HCEC 1CT (cell line): ENCODE measurements around the gene FUZ.

ENCODE experiments used
- DNase-seq: peaks from one replicate; pipeline ENCODE4 v3.0.0-alpha.2; 2017

Gene FUZ

DNA sequence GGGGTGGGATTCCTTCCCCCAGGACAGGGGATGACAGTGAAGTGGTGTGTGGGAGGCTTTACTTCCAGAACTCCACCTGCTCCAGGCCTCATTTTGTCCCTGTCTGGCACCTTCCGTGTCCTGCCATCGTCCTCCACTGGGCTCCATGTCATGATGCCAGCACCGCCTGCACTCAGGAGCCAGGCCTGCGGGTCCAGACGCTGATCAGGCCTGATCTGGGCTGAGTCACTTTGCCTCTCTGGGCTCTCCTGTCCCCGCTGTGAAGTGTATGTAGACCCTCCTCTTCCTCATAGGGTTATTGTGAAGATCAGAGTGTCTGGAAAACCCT is 9.6 kb downstream of the FUZ start:
- DNase-seq: no peak

DNA sequence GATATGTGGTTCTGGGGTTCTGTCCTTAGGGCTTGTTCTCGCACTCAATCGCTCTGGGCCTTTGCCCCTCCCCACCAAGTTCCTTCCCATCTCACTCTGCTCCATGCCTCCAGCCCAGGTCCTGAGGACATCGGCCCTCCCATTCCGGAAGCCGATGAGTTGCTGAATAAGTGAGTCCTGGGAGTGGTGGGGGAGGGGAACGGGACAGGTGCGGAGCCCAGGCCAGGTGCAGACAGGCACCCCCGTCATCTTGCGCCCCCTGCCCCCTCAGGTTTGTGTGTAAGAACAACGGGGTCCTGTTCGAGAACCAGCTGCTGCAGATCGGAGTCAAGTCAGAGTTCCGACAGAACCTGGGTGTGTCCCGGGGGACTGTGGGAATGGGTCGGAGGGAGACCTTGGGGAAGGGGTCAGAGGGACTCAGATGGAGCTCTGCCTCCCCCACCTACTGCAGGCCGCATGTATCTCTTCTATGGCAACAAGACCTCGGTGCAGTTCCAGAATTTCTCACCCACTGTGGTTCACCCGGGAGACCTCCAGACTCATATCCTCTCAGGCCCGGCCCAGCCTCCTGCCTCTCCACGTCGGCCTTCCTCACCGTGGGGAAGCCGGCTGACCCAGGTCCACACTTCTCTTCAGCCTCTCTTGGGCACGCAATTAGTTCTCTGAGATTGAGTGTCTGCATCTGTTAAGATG is 10.1 kb downstream of the FUZ start:
- DNase-seq: no peak

DNA sequence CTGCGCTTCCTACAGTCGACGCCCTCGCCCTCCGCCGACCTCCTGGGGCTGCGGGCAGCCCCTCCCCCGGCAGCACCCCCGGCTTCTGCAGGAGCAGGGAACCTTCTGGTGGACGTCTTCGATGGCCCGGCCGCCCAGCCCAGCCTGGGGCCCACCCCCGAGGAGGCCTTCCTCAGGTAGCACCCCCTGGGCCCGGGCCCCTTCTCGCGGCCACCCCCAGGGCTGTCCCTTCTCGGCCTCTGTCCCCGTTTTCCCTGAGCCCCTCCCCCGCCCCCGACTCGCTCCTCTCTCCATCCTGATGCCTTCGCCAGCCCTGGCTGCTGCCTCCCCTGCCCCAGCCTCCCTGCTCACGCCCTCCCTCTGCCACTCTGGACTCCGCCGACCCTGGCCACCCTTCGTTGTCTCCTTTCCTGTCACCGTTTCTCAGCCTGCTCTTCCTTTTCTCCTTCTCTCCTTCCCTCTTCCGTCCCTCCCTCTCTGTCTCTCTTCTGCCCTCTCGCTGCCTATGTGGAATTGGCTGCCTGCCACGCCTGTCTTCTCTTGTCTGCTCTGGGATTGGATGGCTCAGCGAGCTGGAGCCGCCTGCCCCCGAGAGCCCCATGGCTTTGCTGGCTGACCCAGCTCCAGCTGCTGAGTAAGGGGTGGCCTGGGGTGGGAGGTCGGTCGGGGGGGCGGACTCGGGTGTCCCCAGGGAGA is 11.0 kb downstream of the FUZ start:
- DNase-seq: peak; percentile 59

DNA sequence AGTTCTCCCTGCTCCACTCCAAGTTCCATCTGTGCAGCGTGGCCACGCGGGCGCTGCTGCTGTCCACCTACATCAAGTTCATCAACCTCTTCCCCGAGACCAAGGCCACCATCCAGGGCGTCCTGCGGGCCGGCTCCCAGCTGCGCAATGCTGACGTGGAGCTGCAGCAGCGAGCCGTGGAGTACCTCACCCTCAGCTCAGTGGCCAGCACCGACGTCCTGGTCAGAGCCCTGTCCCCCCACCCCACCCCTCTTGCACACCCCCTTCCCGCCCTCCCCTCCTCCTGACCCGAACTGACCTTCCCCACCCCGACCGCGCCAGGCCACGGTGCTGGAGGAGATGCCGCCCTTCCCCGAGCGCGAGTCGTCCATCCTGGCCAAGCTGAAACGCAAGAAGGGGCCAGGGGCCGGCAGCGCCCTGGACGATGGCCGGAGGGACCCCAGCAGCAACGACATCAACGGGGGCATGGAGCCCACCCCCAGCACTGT is 11.6 kb downstream of the FUZ start:
- no peak for DNase-seq

DNA sequence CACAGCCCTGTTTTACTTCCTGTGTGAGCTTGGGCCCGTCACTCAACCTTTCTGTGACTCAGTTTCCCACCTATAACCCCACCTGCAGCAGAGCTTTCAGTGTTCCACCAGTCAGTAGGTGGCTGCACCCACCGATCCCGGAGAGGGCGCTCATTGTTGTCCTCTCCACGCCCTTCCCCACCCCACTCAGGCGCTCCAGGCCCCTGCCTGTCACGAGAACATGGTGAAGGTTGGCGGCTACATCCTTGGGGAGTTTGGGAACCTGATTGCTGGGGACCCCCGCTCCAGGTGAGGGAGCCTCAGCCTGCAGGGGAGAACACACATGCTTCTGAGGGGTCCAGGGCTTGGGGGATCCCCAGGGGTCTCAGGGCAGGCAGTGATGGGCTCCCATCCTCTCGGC is 12.3 kb downstream of the FUZ start:
- DNase-seq: no peak

DNA sequence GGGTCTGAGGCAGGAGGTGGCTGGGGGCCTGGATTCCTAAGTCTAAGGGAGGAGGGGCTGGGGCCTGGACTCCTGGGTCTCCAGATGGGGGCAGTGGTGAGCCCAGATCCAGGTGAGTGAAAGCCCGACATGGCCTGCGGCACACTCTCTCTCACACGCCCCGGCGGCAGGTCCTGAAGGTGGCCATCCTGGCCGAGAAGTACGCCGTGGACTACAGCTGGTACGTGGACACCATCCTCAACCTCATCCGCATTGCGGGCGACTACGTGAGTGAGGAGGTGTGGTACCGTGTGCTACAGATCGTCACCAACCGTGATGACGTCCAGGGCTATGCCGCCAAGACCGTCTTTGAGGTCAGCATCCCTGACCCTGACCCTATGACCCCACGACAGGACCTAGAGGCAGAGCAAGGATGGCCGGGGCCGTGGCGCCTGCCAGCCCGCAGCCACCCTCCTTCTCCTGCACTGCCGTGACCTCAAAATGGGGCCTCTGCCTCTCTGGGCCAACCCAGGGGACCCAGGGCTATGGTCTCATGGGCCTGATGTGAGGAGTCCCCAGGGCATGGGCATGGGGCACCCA is 13.2 kb downstream of the FUZ start:
- DNase-seq: no peak

DNA sequence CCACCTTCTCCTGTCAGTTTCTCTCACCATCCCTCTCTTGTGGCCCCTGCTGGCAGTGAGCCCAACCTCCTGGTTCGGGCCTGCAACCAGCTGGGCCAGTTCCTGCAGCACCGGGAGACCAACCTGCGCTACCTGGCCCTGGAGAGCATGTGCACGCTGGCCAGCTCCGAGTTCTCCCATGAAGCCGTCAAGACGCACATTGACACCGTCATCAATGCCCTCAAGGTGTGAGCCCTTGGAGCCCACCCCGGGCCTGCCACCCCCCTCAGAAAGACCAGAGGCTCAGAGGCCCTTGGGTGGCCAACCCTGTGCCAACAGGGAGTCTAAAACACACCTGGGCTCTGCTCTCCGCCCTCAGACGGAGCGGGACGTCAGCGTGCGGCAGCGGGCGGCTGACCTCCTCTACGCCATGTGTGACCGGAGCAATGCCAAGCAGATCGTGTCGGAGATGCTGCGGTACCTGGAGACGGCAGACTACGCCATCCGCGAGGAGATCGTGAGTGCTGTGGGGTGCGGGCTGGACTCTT is 13.8 kb downstream of the FUZ start:
- DNase-seq: no peak

DNA sequence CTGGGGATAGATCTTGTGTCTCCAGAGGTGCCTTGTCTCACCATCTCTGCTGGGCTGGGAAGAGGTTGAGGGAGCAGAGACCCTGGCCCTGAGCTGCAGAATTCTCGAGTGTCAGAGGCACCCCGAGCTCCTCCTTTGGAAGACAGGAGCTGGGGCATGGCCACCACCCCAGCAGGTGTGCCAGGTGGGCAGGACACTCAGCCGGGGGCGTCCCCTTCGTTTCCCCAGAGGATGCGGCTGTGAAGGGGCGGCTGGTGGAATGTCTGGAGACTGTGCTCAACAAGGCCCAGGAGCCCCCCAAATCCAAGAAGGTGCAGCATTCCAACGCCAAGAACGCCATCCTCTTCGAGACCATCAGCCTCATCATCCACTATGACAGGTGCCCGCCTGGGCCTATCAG is 14.5 kb downstream of the FUZ start:
- DNase-seq: no peak

DNA sequence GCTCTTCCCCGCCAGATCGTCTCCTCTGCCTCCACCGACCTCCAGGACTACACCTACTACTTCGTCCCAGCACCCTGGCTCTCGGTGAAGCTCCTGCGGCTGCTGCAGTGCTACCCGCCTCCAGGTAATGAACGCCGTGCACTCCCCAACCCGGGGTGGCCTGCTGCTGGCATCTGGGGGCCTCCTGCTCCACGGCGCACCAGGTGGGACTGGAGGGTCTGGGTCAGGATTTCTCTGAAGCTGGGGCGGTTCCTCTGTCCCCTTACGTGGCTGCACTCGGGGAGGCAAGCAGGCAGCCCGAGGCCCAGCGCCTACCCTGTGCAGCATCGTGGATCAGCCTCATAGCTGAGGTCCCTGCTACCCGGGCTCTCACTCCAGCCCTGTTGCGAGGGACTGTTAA is 17.5 kb downstream of the FUZ start:
- no peak for DNase-seq

DNA sequence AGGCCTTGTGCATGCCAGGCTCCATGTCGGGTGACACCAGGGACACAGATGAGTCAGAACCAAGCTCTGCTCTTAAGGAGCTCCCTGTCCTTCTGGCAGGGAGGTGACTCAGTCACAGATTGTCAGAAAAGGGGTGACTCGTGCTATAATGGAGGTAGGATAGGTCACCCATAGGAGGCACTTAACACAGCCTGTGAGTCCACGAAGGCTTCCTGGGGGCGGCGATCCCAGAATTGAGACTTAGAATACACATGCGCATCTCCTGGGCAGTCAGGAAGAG is 19.6 kb downstream of the FUZ start:
- peak; percentile 49 for DNase-seq

DNA sequence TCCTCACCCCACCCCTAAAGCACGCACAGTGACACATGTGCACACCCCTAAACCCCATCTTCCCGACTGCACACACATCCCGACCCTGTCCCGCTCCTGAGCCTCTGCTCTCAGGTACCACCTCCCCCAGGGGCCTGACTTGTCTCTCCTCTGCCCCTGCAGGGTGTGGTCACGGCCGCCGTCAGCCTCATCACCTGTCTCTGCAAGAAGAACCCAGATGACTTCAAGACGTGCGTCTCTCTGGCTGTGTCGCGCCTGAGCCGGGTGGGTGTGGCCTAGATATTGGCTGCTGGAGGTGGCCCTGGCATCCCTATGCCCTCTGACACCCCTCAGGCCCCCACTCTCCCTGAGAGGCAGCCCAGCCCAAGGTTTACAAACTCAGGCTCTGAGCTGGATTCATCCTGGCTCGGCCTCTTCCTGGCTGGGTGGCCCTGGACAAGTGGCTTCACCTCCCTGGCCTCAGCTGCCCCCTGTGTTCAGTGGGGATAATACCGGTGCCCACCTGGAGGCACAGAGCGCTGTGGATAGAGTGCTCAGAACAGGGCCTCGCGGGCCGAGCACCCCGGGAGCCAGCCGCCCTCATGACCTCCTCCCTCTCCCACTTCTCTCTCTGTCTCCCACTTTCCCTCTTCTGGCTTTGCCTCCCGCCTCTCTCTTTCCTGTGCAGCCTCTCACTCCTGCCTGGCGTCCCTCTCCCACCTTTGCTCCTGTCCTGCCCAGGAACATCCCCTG is 20.1 kb downstream of the FUZ start:
- DNase-seq: no peak

DNA sequence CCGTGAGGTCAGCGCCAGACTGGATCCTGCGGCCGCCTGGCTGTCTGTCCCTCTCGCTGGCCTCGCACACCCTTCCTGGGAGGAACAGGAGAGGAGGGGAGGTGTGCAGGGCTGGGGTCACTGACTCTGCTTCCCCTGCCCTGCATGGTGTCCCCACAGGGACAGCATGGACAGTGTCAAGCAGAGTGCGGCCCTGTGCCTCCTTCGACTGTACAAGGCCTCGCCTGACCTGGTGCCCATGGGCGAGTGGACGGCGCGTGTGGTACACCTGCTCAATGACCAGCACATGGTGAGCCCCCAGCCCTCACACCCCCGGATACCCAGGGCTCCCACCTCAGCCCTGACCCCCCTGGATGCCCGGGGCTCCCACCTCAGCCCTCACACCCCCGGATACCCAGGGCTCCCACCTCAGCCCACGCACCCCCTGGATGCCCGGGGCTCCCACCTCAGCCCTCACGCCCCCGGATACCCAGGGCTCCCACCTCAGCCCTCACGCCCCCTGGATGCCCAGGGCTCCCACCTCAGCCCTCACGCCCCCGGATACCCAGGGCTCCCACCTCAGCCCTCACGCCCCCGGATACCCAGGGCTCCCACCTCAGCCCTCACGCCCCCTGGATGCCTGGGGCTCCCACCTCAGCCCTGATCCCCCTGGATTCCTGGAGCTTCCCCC is 21.2 kb downstream of the FUZ start:
- no peak for DNase-seq

DNA sequence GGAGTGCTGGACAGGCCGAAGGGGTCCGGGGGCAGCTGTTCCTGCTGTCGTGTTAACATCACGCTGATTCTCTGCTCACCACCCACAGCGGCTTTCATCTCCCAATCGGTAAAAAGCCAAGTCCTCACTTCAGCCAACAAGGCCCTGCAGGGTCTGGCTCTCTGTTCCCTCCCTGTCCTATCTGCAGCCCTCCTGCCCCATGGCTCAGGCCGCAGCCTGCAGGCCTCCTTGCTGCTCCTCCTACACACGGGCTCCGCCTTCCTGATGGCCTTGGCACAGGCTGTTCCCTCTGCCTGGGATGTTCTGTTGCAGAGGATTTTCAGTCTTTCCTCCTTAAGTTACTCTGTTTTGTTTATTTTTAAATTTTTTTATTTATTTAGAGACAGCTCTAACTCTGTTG is 22.2 kb downstream of the FUZ start:
- no peak for DNase-seq

DNA sequence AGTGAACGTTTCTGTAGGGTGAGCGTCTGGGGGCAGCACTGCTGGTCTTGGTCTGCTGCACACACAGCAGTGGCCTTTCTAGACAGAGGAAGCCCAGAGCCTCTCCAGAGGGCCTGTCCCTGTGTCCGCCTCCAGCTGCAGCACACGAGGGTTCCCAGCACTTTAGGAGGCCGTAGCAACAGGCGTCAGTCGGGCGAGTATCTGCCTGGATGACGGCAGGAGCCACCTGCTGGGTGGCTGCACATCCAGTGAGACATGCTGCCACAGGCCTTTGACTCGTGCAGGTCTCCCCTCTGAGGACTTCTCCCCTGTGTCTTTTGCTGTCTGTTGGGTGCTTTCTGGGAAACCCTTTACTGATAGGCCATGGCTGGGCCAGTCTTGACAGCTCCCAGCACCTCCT is 24.2 kb downstream of the FUZ start:
- DNase-seq: no peak

DNA sequence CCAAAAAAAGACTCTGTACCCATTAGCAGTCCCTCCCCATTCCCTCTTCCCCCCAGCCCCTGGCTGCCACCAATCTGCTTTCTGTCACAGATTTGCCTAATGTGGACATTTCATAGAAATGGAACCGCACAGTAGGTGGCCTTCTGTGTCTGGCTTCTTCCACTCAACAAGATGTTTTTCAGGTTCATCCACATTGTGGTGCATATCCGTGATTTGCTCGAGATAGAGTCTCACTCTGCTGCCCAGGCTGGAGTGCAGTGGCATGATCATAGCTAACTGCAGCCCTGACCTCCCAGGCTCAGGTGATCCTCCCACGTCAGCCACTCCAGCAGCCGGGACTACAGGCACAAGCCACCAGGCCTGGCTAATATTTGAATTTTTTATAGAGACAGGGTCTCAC is 25.3 kb downstream of the FUZ start:
- DNase-seq: no peak

DNA sequence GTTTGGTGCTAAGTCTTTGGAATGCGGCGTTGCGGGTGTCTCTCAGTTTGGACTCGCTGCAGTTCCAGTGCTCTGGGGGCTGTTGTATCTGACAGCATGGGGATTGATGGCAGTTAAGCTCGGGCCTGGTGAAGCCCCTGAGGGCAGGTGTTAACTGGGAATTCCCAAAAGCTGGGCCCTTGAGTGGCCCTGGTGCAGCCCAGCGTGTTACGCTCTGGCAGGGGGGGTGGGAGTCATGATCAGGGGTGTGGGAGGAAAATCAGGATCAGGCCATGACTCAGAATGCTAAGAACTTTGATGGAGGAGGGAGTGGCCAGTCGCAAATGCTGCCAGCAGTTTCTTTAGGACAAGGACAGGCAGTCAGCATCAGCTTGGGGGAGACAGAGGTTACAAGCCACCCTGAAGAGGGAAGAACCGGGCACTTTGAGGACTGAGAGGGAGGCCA is 26.7 kb downstream of the FUZ start:
- DNase-seq: no peak

DNA sequence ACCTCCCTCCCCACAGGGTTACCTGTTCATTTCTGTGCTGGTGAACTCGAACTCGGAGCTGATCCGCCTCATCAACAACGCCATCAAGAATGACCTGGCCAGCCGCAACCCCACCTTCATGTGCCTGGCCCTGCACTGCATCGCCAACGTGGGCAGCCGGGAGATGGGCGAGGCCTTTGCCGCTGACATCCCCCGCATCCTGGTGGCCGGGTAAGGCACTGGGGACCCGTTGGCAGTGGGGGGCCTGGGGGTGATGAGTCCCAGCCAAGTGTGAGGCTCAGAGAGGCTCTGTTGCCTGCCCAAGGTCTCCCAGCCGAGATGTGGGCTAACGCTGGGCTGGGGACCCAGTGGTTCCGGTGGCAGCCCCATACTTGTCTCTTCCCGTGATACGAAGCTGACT is 30.6 kb downstream of the FUZ start:
- DNase-seq: no peak

DNA sequence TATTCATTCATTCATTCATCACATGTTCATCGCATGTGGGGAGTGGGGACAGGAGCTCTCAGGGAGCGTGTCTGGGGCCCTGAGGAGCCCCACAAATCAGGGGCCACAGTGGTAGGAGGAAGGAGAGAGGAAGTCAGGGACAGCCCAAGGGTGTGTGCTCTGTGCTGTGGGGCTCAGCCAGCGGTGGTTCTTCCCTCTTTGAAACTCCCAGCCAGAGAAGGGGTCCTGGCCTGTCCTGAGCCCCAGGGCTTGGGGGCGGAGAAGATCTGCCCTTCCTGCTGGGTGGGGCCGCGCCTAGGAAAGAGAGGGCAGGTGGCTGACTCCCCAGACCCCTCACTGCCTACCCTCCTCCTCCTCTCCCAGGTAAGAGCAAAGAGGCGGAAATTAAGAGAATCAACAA is 31.7 kb downstream of the FUZ start:
- DNase-seq: no peak

DNA sequence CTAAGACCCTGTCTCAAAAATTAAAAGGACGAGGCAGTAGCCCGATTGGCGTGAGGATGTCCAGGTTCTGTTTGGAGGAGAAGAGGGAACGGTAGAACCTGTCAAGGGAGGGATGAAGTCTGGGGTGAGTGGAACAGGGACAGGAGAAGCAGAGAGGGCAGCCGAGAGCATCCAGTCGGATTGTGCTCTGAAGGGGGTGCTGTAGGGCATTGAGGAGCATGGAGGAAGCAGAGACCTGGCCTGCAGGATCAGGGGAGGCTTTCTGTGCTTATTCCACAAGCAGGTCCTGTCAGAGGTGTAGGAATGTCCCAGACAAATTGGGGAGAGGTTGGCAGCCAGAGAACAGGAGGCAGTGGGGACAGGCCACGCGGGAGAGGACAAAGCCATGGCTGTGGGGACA is 32.2 kb downstream of the FUZ start:
- no peak for DNase-seq

DNA sequence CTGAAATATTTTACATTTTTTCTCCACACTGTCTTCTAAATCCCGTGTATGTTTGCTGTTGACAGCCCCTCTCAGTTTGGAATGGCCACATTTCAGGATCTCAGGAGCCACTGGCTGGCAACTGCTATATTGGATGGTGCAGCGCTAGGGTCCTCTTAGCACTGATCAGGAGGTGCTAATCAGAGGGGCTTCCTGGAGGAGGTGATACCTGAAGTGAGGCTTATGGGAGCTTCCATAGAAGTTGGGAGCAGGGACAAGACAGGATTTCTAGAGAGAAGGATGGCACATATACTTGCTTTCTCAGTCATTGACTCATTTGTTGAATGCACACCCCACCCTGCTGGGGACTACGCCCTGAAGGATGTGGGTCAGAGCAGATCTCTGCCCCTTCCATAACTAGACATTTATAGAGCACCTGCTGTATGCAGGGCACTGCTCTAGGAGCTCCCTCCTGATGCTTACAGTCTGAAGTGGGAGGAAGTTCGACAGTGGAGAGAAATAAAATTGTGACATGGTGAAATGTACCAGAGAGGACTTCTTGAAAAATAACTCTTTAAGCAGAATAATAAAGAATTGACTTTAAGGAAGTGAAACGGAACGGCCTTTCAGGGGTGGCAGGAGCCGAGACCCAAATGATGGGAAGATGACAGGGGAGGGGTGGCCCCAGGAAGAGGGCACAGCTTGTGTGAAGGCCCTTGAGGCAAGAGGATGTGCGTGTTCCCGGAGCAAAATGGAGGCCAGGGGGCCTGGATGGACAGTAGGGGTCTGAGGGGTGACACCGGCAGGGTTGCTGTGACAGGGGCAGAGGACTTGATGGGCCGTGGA is 33.1 kb downstream of the FUZ start:
- no peak for DNase-seq

DNA sequence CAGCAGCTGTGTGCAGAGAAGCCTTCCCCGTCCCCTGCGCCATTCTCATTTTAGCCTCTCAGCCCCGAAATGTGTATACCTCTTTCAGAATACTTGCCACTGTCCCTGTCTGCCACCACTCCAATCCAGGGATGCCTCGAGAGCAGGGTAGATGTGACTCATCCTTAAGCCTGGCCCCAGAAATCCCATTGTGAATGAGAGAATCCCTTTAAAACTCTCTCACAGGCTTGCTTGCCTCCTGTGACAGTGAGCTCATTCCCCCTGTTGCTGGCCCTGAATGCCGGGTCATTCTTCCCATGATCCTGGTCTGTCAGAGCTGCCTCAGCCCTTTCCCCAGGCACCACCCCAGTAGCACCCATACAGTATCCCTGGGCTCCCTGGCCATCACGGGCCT is 36.7 kb downstream of the FUZ start:
- DNase-seq: no peak

DNA sequence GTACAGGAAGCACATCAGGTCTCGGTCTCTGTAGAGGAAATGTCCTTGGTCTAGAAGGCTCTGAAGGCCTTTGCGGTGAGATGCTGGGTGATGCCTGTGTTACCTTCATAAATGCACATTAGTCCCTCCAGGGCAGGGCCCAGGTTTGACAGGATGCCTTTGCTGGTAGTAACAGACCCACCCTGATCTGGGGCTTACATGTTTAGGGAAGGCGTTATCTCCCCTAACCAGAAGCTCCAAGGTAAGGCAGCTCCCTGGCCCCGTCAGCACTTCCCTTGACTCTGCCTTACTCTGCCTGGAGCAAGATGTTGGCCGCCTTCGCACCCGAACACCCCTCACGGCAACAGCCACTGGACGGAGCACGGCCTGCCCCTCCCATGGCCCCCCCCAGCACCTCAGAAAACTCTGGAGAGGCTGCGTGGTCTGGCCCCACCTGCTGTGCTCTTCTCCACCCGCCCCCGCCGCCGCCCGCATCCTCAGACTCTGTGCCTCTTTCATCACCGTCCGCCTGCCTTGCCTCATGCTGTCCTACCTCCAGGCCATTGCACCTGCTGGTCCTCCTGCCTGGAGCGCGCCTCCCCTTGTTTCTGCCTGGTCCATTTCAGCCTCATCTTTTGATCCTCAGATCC is 37.2 kb downstream of the FUZ start:
- no peak for DNase-seq
